ENCODE measurements around the gene MANSC4. TPM values are rescaled to one million over a fixed set of nuclear protein-coding genes. Genes with fewer than 3 reads are reported as not detected.

Gene MANSC4
- total and polyA plus RNA-seq, 11 donors = not detected

- 90 to 94% (median 92%) methylated on average over 3 of the region's 3 CpGs for WGBS, 4 donors
- H3K4me3 ChIP-seq = no peak overlapping the region
- DNase-seq = no peak
- no peak for ATAC-seq
- no peaks in the 10 kb centered on the region for H3K9me3 ChIP-seq
- no peak overlapping the region for H3K27ac ChIP-seq
- no peaks in the 10 kb centered on the region for H3K4me1 ChIP-seq
- TF ChIP-seq POLR2A (IDR thresholded peaks at IDR 0.05) (no peak), CTCF (IDR thresholded peaks at IDR 0.05) (no peak)
- no peaks in the 10 kb centered on the region for H3K27me3 ChIP-seq
- intact Hi-C loops (cut with DNase I) = no loop called here
- peaks cover 0 to 53% (median 38%) of the 10 kb centered on the region in 9 donors for H3K36me3 ChIP-seq
Measured at GRCh38 chr12:27800819-27801218, 20.8 kb upstream of the MANSC4 start.

GRCh38 chr12:27797301-27798025 is 17.4 kb upstream of the MANSC4 start:
- no peak overlapping the region for H3K27ac ChIP-seq
- H3K4me1 ChIP-seq = no peaks in the 10 kb centered on the region
- intact Hi-C loops (cut with DNase I) = loop anchor here in 1 of 10 donors (1.0 kb wide), 1 partner anchor 15 kb away; no protein-coding TSS in a partner anchor
- no peaks in the 10 kb centered on the region for H3K27me3 ChIP-seq
- TF ChIP-seq CTCF (IDR thresholded peaks at IDR 0.05) = no peak
- TF ChIP-seq POLR2A (IDR thresholded peaks at IDR 0.05) = no peak
- no peak overlapping the region for H3K4me3 ChIP-seq
- 94 to 96% (median 94%) methylated on average over 24 of the region's 24 CpGs for WGBS, 4 donors
- DNase-seq (no peak), ATAC-seq (no peak)
- H3K36me3 ChIP-seq = peaks cover 0 to 86% (median 67%) of the 10 kb centered on the region in 9 donors
- no peaks in the 10 kb centered on the region for H3K9me3 ChIP-seq

- Histone ChIP-seq H3K27ac (no peak overlapping the region), H3K9me3 (no peaks in the 10 kb centered on the region), H3K36me3 (peaks cover 0 to 92% (median 80%) of the 10 kb centered on the region in 9 donors), H3K4me1 (no peaks in the 10 kb centered on the region), H3K27me3 (no peaks in the 10 kb centered on the region), H3K4me3 (no peak overlapping the region)
- ATAC-seq (no peak), DNase-seq (no peak)
- WGBS, 4 donors = 85 to 88% (median 86%) methylated on average over 7 of the region's 7 CpGs
- TF ChIP-seq POLR2A (IDR thresholded peaks at IDR 0.05) = no peak
- no peak for TF ChIP-seq CTCF (IDR thresholded peaks at IDR 0.05)
- intact Hi-C loops (cut with DNase I) = no loop called here
Measured at GRCh38 chr12:27796128-27796527, 16.1 kb upstream of the MANSC4 start.

- Histone ChIP-seq H3K4me3 (no peak overlapping the region), H3K36me3 (peaks cover 0 to 91% (median 87%) of the 10 kb centered on the region in 9 donors), H3K27me3 (no peaks in the 10 kb centered on the region), H3K9me3 (no peaks in the 10 kb centered on the region), H3K4me1 (no peaks in the 10 kb centered on the region), H3K27ac (peak overlapping the region in 1 of 12 donors; percentile 9)
- WGBS, 4 donors = 92 to 96% (median 95%) methylated on average over 6 of the region's 6 CpGs
- TF ChIP-seq CTCF (IDR thresholded peaks at IDR 0.05) (no peak), POLR2A (IDR thresholded peaks at IDR 0.05) (no peak)
- DNase-seq = no peak
- intact Hi-C loops (cut with DNase I) = no loop called here
- no peak for ATAC-seq
Measured at GRCh38 chr12:27794818-27795584, 15.0 kb upstream of the MANSC4 start.

All from heart left ventricle (tissue), 16 donors.